OCI-LY1 (cell line): ENCODE results near the gene NPR1.

ENCODE experiments used
- EZH2 ChIP-seq: fragments of 200-600 bp; sonication (generic), shearing (Covaris generic); IDR thresholded peaks from 2 replicates; pipeline ENCODE4 v1.8.0; 2017; ENCODE audit warnings: borderline replicate concordance, mixed run types, mild to moderate bottlenecking, antibody characterized with exemption, low read length, moderate library complexity, mixed read lengths
- TF ChIP-seq, protein P1 (sequence below): fragments of 200-600 bp; sonication (generic), shearing (Covaris generic); IDR thresholded peaks from 2 replicates; pipeline ENCODE4 v1.5.1; 2017; ENCODE audit warnings: mild to moderate bottlenecking, antibody characterized with exemption, low read length, moderate library complexity, mixed read lengths

DNA sequence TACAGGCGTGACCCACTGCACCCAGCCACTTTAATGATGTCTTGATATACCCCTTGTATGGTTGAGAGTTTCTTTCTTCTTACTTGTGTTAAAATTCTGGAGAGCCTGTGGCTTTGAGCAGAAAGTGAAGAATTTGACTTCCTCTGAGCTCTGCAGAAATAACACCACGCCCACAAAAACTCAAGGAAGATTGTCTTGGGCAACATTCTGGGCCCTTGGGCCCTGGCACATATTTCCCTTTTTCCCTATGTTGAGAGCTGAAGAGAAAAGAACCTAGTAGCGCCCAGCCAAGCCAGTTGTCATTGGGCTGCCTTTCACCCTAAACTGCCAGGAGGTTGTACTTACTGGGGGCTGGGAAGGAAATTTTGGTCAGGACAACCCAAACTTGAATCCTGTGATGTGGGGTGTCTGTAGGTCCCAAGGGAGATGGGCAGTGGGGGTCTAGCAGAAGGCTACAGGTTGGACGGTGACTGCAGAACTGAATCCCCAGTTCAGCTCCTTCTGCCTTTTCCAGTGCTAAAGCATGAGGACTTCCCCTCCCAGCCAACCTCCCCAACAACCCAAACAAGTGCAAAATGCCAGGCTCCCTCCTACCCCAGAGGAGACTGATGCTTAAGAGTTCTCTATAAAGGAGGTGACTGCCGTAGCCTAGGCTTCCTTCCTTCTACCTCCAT is 31.7 kb upstream of the NPR1 start:
- TF ChIP-seq, protein P1, sequence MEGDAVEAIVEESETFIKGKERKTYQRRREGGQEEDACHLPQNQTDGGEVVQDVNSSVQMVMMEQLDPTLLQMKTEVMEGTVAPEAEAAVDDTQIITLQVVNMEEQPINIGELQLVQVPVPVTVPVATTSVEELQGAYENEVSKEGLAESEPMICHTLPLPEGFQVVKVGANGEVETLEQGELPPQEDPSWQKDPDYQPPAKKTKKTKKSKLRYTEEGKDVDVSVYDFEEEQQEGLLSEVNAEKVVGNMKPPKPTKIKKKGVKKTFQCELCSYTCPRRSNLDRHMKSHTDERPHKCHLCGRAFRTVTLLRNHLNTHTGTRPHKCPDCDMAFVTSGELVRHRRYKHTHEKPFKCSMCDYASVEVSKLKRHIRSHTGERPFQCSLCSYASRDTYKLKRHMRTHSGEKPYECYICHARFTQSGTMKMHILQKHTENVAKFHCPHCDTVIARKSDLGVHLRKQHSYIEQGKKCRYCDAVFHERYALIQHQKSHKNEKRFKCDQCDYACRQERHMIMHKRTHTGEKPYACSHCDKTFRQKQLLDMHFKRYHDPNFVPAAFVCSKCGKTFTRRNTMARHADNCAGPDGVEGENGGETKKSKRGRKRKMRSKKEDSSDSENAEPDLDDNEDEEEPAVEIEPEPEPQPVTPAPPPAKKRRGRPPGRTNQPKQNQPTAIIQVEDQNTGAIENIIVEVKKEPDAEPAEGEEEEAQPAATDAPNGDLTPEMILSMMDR: no peak
- TF ChIP-seq EZH2: no peak
